GM23338 (cell line): ENCODE results near the gene CALHM5. TPM values are rescaled to one million over a fixed set of nuclear protein-coding genes. Genes with fewer than 3 reads are reported as not detected.

Experiments
- ATAC-seq: fragments of 200-7000 bp; cut with Tn5 transposase; 3 replicates; pipeline ENCODE4 v1.9.1; 2020
- DNase-seq: peaks from one replicate; pipeline ENCODE4 v3.0.0-alpha.2; 2015; ENCODE audit warnings: low spot score
- H2AFZ ChIP-seq: fragments of 200-600 bp; sonication (generic); 2 replicates; pipeline ENCODE4 v1.8.0; 2016; ENCODE audit warnings: antibody characterized with exemption, mild to moderate bottlenecking, moderate library complexity
- H3F3A ChIP-seq: fragments of 200-600 bp; sonication (generic); replicated peaks from 2 replicates; pipeline ENCODE4 v1.8.0; 2017; ENCODE audit warnings: antibody characterized with exemption, mixed run types, low read depth
- H3K27ac ChIP-seq: fragments of 200-600 bp; sonication (generic); 2 replicates; pipeline ENCODE4 v1.6.1; 2016; ENCODE audit warnings: low read depth
- H3K27me3 ChIP-seq: fragments of 200-600 bp; sonication (generic); 2 replicates; pipeline ENCODE4 v1.8.0; 2016; ENCODE audit warnings: mild to moderate bottlenecking, mixed run types, moderate library complexity; ENCODE audit not compliant: insufficient read depth
- H3K36me3 ChIP-seq: fragments of 200-600 bp; sonication (generic); 2 replicates; pipeline ENCODE4 v1.8.0; 2016; ENCODE audit warnings: mild to moderate bottlenecking; ENCODE audit not compliant: insufficient read depth
- H3K4me1 ChIP-seq: fragments of 200-600 bp; sonication (generic); 2 replicates; pipeline ENCODE4 v1.8.0; 2016; ENCODE audit warnings: mild to moderate bottlenecking, moderate library complexity; ENCODE audit not compliant: insufficient read depth
- H3K4me2 ChIP-seq: fragments of 200-600 bp; sonication (generic); 2 replicates; pipeline ENCODE4 v1.7.1; 2017; ENCODE audit warnings: mixed run types
- H3K4me3 ChIP-seq: fragments of 200-600 bp; sonication (generic); 2 replicates; pipeline ENCODE4 v1.6.1; 2016; ENCODE audit warnings: mixed run types
- H3K79me2 ChIP-seq: fragments of 200-600 bp; sonication (generic); replicated peaks from 2 replicates; pipeline ENCODE4 v1.8.0; 2017; ENCODE audit warnings: mild to moderate bottlenecking; ENCODE audit not compliant: insufficient read depth
- H3K9me2 ChIP-seq: fragments of 200-600 bp; sonication (generic); 2 replicates; pipeline ENCODE4 v1.8.0; 2017; ENCODE audit not compliant: insufficient read depth
- H4K20me1 ChIP-seq: fragments of 200-600 bp; sonication (generic); replicated peaks from 2 replicates; pipeline ENCODE4 v1.8.0; 2017; ENCODE audit warnings: mild to moderate bottlenecking; ENCODE audit not compliant: insufficient read depth
- H3K27ac Mint-ChIP-seq: 2 replicates; pipeline ENCODE4 v1.8.0; 2020; ENCODE audit warnings: inconsistent platforms, mild to moderate bottlenecking, moderate library complexity, mixed read lengths
- H3K27me3 Mint-ChIP-seq: 3 replicates; pipeline ENCODE4 v1.8.0; 2022; ENCODE audit warnings: low read depth, mild to moderate bottlenecking, moderate library complexity, mixed read lengths, inconsistent platforms; ENCODE audit not compliant: insufficient read depth, poor library complexity
- H3K36me3 Mint-ChIP-seq: 3 replicates; pipeline ENCODE4 v1.8.0; 2021; ENCODE audit warnings: low read depth, mild to moderate bottlenecking, inconsistent platforms, moderate library complexity, mixed read lengths
- H3K4me1 Mint-ChIP-seq: 3 replicates; pipeline ENCODE4 v1.8.0; 2020; ENCODE audit warnings: mild to moderate bottlenecking, inconsistent platforms, mixed read lengths
- H3K4me3 Mint-ChIP-seq: 3 replicates; pipeline ENCODE4 v1.8.0; 2021; ENCODE audit warnings: moderate library complexity, mild to moderate bottlenecking, inconsistent platforms, mixed read lengths
- H3K9me3 Mint-ChIP-seq: 3 replicates; pipeline ENCODE4 v1.8.0; 2020; ENCODE audit warnings: moderate library complexity, mild to moderate bottlenecking, inconsistent platforms, mixed read lengths
- CREB1 ChIP-seq: fragments of 250-450 bp; sonication (Bioruptor Pico); IDR thresholded peaks from 2 replicates; pipeline ENCODE4 v1.5.0; 2020; ENCODE audit warnings: low read depth, mild to moderate bottlenecking, moderate library complexity
- CTCF ChIP-seq, 2 experiments: fragments of 200-600 bp in 1 of 2; sonication (generic) in 1 of 2; conservative IDR thresholded peaks; 2 replicates each; pipeline versions ENCODE4 v1.5.1 to v1.6.1; 2016 to 2017; ENCODE audit warnings: antibody characterized with exemption in 2 of 2, low read depth in 2 of 2, mild to moderate bottlenecking in 2 of 2, moderate library complexity in 1 of 2
- JUNB ChIP-seq: IDR thresholded peaks from one replicate; pipeline ENCODE4 v1.6.1; 2016; ENCODE audit warnings: antibody characterized with exemption; ENCODE audit not compliant: unreplicated experiment
- POLR2AphosphoS5 ChIP-seq: IDR thresholded peaks from 2 replicates; pipeline ENCODE4 v1.6.1; 2016; ENCODE audit warnings: antibody characterized with exemption, low read depth
- STAT1 ChIP-seq: IDR thresholded peaks from one replicate; pipeline ENCODE4 v1.6.1; 2016; ENCODE audit warnings: antibody characterized with exemption; ENCODE audit not compliant: unreplicated experiment
- ZNF114 ChIP-seq: fragments of 250-450 bp; sonication (Bioruptor Pico); IDR thresholded peaks from 2 replicates; pipeline ENCODE4 v1.5.0; 2020; ENCODE audit warnings: mild to moderate bottlenecking, moderate library complexity
- ZNF331 ChIP-seq: fragments of 250-450 bp; sonication (Bioruptor Pico); IDR thresholded peaks from 2 replicates; pipeline ENCODE4 v1.5.0; 2020; ENCODE audit warnings: low read depth, mild to moderate bottlenecking, moderate library complexity
- polyA plus RNA-seq: library from polyadenylated mRNA; unstranded; fragments of >200 nt; fragmentation: Nextera tagmentation; extraction: Ambion mirVana; gene quantifications from 2 replicates; pipeline ENCODE4 v1.2.1, GENCODE V29; 2016
- total RNA-seq: library from RNA; depleted of rRNA; stranded (reverse); fragments of >200 nt; shearing (Covaris generic); gene quantifications from 2 replicates; pipeline ENCODE4 v1.2.3, GENCODE V29; 2014
- TF ChIP-seq, protein P1 (sequence below): IDR thresholded peaks from one replicate; pipeline ENCODE4 v1.6.1; 2018; ENCODE audit warnings: antibody characterized with exemption; ENCODE audit not compliant: unreplicated experiment

CALHM5 gene
- total and polyA plus RNA-seq, 2 experiments from 2014 or later, result 0.02 to 0.10 TPM

DNA sequence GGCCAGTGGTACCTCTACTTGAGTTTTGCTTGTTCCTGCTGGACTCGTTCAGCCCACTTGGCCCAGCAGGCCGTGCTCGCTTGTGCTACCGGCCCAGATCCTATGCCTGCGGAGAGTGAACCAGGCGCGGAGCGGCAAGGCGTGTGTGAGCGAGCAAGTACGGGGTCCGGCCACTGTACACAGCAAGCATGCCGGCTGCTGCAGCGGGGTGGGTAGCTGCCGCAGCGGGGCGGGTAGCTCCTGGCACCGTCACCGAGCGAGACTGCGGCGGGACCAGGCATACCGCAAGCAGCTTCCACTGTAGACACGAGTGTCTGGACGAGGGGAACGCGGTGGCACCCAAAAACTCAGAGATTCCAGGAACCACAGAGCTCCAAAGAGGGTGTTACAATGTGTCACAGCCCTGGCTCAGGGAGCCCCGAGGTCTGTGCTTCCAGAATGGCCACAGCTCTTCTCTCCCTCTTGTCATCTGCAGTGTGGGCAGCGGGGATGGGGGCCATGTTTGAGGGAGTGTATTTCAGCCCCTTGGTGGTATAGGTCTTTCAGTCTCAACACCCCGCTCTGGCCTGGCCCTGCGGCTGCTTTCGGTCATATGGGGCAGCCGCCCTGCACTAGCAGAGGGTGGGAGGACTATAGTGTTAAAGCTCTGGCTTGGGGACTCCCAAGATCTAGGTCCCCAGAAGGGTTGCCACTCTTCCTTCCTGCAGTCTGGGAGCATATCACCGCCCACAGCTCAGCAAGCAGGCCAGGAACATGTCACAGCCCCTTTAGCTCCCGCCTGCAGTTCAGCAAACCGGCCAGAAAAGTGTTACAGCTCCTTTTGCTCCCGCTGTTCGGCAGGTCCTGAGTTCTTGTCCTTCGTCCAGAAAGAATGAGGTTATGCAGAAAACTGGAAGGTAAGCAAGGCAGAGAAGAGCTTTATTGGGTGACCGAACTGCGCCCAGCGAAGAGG lies 53.8 kb downstream of the CALHM5 start (continued):
- TF ChIP-seq CREB1 (no peak), ZNF114 (no peak), ZNF331 (no peak), JUNB (no peak), CTCF (conservative IDR thresholded peaks at IDR 0.05; ENCODE audit: low read depth in 2 of 2) (no peak)

GRCh38 chr6:116568111-116568510 lies 56.7 kb downstream of the CALHM5 start:
- Histone ChIP-seq H3K27me3 (no peaks in the 10 kb centered on the region), H3F3A (peaks cover 11% of the 10 kb centered on the region), H3K36me3 (no peaks in the 10 kb centered on the region), H3K4me1 (peaks cover 11% of the 10 kb centered on the region; the same call in 1 of the 2 replicates), H3K4me3 (no peak overlapping the region), H3K79me2 (peaks cover 21% of the 10 kb centered on the region), H4K20me1 (no peaks in the 10 kb centered on the region), H3K4me2 (no peak overlapping the region), H3K9me2 (no peaks in the 10 kb centered on the region), H3K27ac (no peak overlapping the region), H2AFZ (no peak overlapping the region)
- Mint-ChIP-seq H3K27ac (no peak overlapping the region), H3K4me3 (no peak overlapping the region), H3K4me1 (peaks cover 7% of the 10 kb centered on the region), H3K36me3 (no peaks in the 10 kb centered on the region), H3K9me3 (no peaks in the 10 kb centered on the region; the same call in 2 of the 3 replicates), H3K27me3 (peaks cover 2% of the 10 kb centered on the region)
- DNase-seq (no peak), ATAC-seq (no peak)
- TF ChIP-seq STAT1, result no peak

DNA sequence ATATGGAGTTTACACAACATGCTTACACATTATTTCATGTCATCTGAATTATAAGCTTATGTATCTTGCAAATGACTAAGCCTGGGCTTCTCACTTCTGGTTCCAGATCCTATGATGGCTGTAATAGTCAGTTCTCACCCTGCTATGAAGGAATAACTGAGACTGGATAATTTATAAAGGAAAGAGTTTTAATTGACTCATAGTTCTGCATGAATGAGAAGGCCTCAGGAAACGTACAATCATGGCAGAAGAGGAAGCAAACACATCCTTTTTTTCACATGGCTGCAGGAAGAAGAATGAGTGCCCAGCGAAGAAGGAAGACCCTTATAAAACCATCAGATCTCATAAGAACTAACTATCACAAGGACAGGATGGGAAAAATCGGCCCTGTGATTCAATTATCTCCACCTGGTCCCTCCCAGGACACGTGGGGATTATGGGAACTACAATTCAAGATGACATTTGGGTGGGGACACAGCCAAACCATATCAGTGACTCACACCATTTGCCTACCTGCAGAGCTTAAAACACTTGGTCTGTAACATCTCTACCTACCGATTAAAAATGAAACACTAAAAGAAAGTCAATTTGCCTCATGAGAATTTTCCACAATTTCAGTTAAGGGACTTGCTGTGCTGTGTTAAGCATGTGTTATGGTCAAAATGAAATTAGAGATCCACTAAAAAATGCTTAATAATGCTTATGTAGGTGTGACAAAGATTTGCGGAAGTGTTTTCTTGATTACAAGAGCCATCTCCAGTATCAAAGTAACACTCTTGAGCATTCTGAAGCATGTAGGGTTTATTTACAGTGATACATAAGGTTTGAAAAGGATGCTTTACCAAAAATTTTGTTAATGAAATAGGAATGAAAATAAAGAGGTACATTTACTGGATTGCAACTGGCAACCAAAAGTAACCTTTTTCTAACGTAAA lies 57.6 kb downstream of the CALHM5 start:
- DNase-seq, result no peak
- H3K36me3 Mint-ChIP-seq, result no peaks in the 10 kb centered on the region
- no peak overlapping the region for H3K27ac Mint-ChIP-seq
- Histone ChIP-seq H3K4me1 (peaks cover 11% of the 10 kb centered on the region; the same call in 1 of the 2 replicates), H3K27ac (no peak overlapping the region), H3K79me2 (peaks cover 31% of the 10 kb centered on the region), H3K4me2 (no peak overlapping the region), H2AFZ (no peak overlapping the region), H3K27me3 (no peaks in the 10 kb centered on the region), H3K4me3 (no peak overlapping the region), H3K9me2 (no peaks in the 10 kb centered on the region), H3K36me3 (no peaks in the 10 kb centered on the region), H4K20me1 (no peaks in the 10 kb centered on the region), H3F3A (peaks cover 11% of the 10 kb centered on the region)
- H3K4me3 Mint-ChIP-seq, result peak overlapping the region; percentile 100; the same call in 1 of the 3 replicates
- H3K4me1 Mint-ChIP-seq, result peaks cover 7% of the 10 kb centered on the region
- H3K9me3 Mint-ChIP-seq, result no peaks in the 10 kb centered on the region; the same call in 2 of the 3 replicates
- ATAC-seq, result no peak
- H3K27me3 Mint-ChIP-seq, result peaks cover 2% of the 10 kb centered on the region
- TF ChIP-seq CTCF (conservative IDR thresholded peaks at IDR 0.05; ENCODE audit: low read depth in 2 of 2), result no peak
- TF ChIP-seq, protein P1, sequence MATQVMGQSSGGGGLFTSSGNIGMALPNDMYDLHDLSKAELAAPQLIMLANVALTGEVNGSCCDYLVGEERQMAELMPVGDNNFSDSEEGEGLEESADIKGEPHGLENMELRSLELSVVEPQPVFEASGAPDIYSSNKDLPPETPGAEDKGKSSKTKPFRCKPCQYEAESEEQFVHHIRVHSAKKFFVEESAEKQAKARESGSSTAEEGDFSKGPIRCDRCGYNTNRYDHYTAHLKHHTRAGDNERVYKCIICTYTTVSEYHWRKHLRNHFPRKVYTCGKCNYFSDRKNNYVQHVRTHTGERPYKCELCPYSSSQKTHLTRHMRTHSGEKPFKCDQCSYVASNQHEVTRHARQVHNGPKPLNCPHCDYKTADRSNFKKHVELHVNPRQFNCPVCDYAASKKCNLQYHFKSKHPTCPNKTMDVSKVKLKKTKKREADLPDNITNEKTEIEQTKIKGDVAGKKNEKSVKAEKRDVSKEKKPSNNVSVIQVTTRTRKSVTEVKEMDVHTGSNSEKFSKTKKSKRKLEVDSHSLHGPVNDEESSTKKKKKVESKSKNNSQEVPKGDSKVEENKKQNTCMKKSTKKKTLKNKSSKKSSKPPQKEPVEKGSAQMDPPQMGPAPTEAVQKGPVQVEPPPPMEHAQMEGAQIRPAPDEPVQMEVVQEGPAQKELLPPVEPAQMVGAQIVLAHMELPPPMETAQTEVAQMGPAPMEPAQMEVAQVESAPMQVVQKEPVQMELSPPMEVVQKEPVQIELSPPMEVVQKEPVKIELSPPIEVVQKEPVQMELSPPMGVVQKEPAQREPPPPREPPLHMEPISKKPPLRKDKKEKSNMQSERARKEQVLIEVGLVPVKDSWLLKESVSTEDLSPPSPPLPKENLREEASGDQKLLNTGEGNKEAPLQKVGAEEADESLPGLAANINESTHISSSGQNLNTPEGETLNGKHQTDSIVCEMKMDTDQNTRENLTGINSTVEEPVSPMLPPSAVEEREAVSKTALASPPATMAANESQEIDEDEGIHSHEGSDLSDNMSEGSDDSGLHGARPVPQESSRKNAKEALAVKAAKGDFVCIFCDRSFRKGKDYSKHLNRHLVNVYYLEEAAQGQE, result no peak
- TF ChIP-seq CREB1, result no peak
- no peak for TF ChIP-seq POLR2AphosphoS5
